Mesenchymal stem cell (in vitro differentiated cells and primary cell): ENCODE results near the gene G6PC3.

Source experiments
- DNase-seq: peaks from one replicate; pipeline ENCODE4 v3.0.0-alpha.2; 2013
- H2AFZ ChIP-seq: one replicate; pipeline ENCODE4 v1.6.1; 2013; ENCODE audit warnings: low read depth, mild to moderate bottlenecking, control low read depth, inconsistent platforms, low read length, moderate library complexity
- H2AK5ac ChIP-seq: 2 replicates; pipeline ENCODE4 v1.6.1; 2013; ENCODE audit warnings: low read length, moderate library complexity, mild to moderate bottlenecking, inconsistent platforms; ENCODE audit not compliant: severe bottlenecking
- H2BK120ac ChIP-seq: one replicate; pipeline ENCODE4 v1.6.1; 2013; ENCODE audit warnings: low read depth, mild to moderate bottlenecking, inconsistent platforms, low read length, moderate library complexity
- H2BK12ac ChIP-seq, 2 experiments: one replicate each; pipeline ENCODE4 v1.6.1; 2013; ENCODE audit warnings: inconsistent platforms in 2 of 2, low read length in 2 of 2, mild to moderate bottlenecking in 2 of 2, moderate library complexity in 2 of 2, control low read depth in 1 of 2
- H2BK15ac ChIP-seq: one replicate; pipeline ENCODE4 v1.6.1; 2013; ENCODE audit warnings: mild to moderate bottlenecking, low read depth, inconsistent platforms; ENCODE audit not compliant: poor library complexity, severe bottlenecking
- H2BK5ac ChIP-seq: 2 replicates; pipeline ENCODE4 v1.6.1; 2013; ENCODE audit warnings: low read depth, mild to moderate bottlenecking, low read length, control low read depth, inconsistent platforms; ENCODE audit not compliant: poor library complexity, severe bottlenecking
- H3K14ac ChIP-seq, 2 experiments: one replicate each; pipeline ENCODE4 v1.6.1; 2013; ENCODE audit warnings: inconsistent platforms in 2 of 2, low read length in 2 of 2, control low read depth in 1 of 2, mild to moderate bottlenecking in 1 of 2, moderate library complexity in 1 of 2
- H3K18ac ChIP-seq, 2 experiments: one replicate each; pipeline ENCODE4 v1.6.1; 2013; ENCODE audit warnings: inconsistent platforms in 2 of 2, low read length in 2 of 2, control low read depth in 1 of 2, low read depth in 1 of 2, mild to moderate bottlenecking in 1 of 2
- H3K23ac ChIP-seq, 2 experiments: one replicate each; pipeline ENCODE4 v1.6.1; 2013; ENCODE audit warnings: inconsistent platforms in 2 of 2, low read length in 2 of 2, mild to moderate bottlenecking in 2 of 2, moderate library complexity in 2 of 2, control low read depth in 1 of 2
- H3K27ac ChIP-seq: 2 replicates; pipeline ENCODE4 v1.5.1; 2013; ENCODE audit warnings: mild to moderate bottlenecking, moderate library complexity, low read length, control low read depth, inconsistent platforms; ENCODE audit not compliant: poor library complexity, severe bottlenecking
- H3K27me3 ChIP-seq, 2 experiments: 2 replicates each; pipeline versions ENCODE4 v1.6.1 to v1.7.0; 2013; ENCODE audit warnings: low read length in 2 of 2, mild to moderate bottlenecking in 2 of 2, moderate library complexity in 2 of 2, control low read depth in 1 of 2, inconsistent platforms in 1 of 2; ENCODE audit not compliant: control insufficient read depth in 1 of 2, insufficient read depth in 1 of 2
- H3K36me3 ChIP-seq, 2 experiments: 2 replicates each; pipeline versions ENCODE4 v1.6.1 to v1.7.0; 2013; ENCODE audit warnings: low read length in 2 of 2, control low read depth in 1 of 2, inconsistent platforms in 1 of 2, low read depth in 1 of 2, mild to moderate bottlenecking in 1 of 2; ENCODE audit not compliant: insufficient read depth in 2 of 2, control insufficient read depth in 1 of 2
- H3K4ac ChIP-seq, 2 experiments: one replicate each; pipeline ENCODE4 v1.6.1; 2013; ENCODE audit warnings: inconsistent platforms in 2 of 2, low read length in 2 of 2, mild to moderate bottlenecking in 2 of 2, moderate library complexity in 2 of 2, control low read depth in 1 of 2, low read depth in 1 of 2
- H3K4me1 ChIP-seq: 2 replicates; pipeline ENCODE4 v1.6.1; 2013; ENCODE audit warnings: low read depth, low read length, control low read depth; ENCODE audit not compliant: control insufficient read depth, insufficient read depth
- H3K4me2 ChIP-seq: 2 replicates; pipeline ENCODE4 v1.6.1; 2013; ENCODE audit warnings: low read length, mild to moderate bottlenecking, inconsistent platforms; ENCODE audit not compliant: poor library complexity, severe bottlenecking
- H3K4me3 ChIP-seq, 2 experiments: 2 replicates each; pipeline versions ENCODE4 v1.5.1 to v1.7.0; 2013; ENCODE audit warnings: low read length in 2 of 2, mild to moderate bottlenecking in 2 of 2, control low read depth in 1 of 2, low read depth in 1 of 2; ENCODE audit not compliant: insufficient read depth in 1 of 2
- H3K79me1 ChIP-seq: replicated peaks from 2 replicates; pipeline ENCODE4 v1.6.1; 2013; ENCODE audit warnings: mild to moderate bottlenecking, control low read depth, low read length, inconsistent platforms; ENCODE audit not compliant: poor library complexity, severe bottlenecking
- H3K9ac ChIP-seq: 2 replicates; pipeline ENCODE4 v1.7.0; 2013; ENCODE audit warnings: mild to moderate bottlenecking, low read length, moderate library complexity
- H3K9me3 ChIP-seq: 2 replicates; pipeline ENCODE4 v1.7.0; 2013; ENCODE audit warnings: mild to moderate bottlenecking, low read length; ENCODE audit not compliant: control insufficient read depth
- H4K8ac ChIP-seq: one replicate; pipeline ENCODE4 v1.6.1; 2013; ENCODE audit warnings: inconsistent platforms, mild to moderate bottlenecking, low read length, moderate library complexity
- H4K91ac ChIP-seq: one replicate; pipeline ENCODE4 v1.6.1; 2013; ENCODE audit warnings: mild to moderate bottlenecking, low read length, inconsistent platforms
- WGBS: methylation state at CpG from one replicate; pipeline ENCODE4 v1.1.7; 2013; ENCODE audit warnings: mixed read lengths; 5-methylcytosine and 5-hydroxymethylcytosine counted together

G6PC3 gene

DNA sequence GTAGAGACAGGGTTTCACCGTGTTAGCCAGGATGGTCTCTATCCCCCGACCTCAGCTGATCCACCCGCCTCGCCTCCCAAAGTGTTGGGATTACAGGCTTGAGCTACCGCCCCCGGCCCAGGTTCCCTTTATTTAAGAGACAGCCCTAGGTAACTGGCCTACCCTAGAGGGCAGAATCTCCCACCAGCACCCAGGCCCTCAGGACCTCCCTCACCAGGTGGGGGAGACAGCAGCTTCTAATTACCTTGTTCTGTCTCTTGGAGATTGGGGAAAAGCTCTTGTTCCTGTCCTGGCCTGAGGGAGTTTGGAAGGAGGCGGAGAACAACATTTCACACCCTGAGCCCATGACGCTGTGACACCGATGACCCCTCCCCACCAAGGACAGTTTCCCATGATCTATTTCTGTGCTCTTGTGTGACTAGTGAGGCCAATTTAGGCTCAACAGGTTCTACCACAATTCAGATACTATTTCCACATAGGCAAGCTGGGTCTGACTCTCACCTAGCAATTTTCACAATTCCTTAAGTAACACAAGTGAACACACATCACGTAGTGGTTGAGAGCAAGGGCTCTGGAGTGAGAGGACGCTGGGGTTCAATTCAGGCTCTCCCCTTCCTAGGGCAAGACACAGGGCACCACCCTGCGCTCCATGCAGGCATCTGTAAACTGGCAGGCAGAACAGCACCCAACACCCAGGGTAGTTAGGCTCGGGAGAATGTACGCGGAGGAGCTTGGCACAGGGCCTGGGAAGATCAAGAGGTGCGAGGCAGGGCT, 32.5 kb downstream of the G6PC3 start:
- no peaks in the 10 kb centered on the region for H3K27me3 ChIP-seq
- no peak overlapping the region for H2AFZ ChIP-seq
- H4K8ac ChIP-seq: no peak overlapping the region
- no peak overlapping the region for H2AK5ac ChIP-seq
- WGBS: 83% methylated on average over 15 of the region's 16 CpGs
- H4K91ac ChIP-seq: no peak overlapping the region
- H3K4me1 ChIP-seq: peaks cover 16% of the 10 kb centered on the region
- H3K36me3 ChIP-seq: peaks cover 13 to 26% of the 10 kb centered on the region in 2 experiments
- no peak overlapping the region for H3K27ac ChIP-seq
- H3K4me2 ChIP-seq: no peak overlapping the region
- no peaks in the 10 kb centered on the region for H3K9me3 ChIP-seq
- peaks cover 31% of the 10 kb centered on the region for H3K79me1 ChIP-seq
- no peak for DNase-seq
- H3K23ac ChIP-seq: no peak overlapping the region
- H2BK12ac ChIP-seq: no peak overlapping the region
- H2BK15ac ChIP-seq: no peak overlapping the region
- no peak overlapping the region for H2BK5ac ChIP-seq
- H3K9ac ChIP-seq: no peak overlapping the region
- H2BK120ac ChIP-seq: no peak overlapping the region
- H3K4ac ChIP-seq: peak overlapping the region in 1 of 2 experiments; percentile 35
- no peak overlapping the region for H3K4me3 ChIP-seq
- no peak overlapping the region for H3K14ac ChIP-seq
- H3K18ac ChIP-seq: no peak overlapping the region

- 82% methylated on average over 3 of the region's 3 CpGs for WGBS
- no peak overlapping the region for H3K14ac ChIP-seq
- H2BK15ac ChIP-seq: no peak overlapping the region
- H3K23ac ChIP-seq: no peak overlapping the region
- no peak overlapping the region for H2AK5ac ChIP-seq
- no peak overlapping the region for H2BK5ac ChIP-seq
- DNase-seq: no peak
- no peak overlapping the region for H3K4me2 ChIP-seq
- H3K4ac ChIP-seq: no peak overlapping the region
- no peak overlapping the region for H4K91ac ChIP-seq
- H3K36me3 ChIP-seq: peaks cover 10 to 26% of the 10 kb centered on the region in 2 experiments
- H3K18ac ChIP-seq: no peak overlapping the region
- H3K9me3 ChIP-seq: no peaks in the 10 kb centered on the region
- no peak overlapping the region for H3K4me3 ChIP-seq
- peak overlapping the region; percentile 22 to 72 for H2BK12ac ChIP-seq
- H3K27me3 ChIP-seq: no peaks in the 10 kb centered on the region
- H3K4me1 ChIP-seq: peaks cover 38% of the 10 kb centered on the region
- H2AFZ ChIP-seq: no peak overlapping the region
- peak overlapping the region; percentile 40 for H4K8ac ChIP-seq
- H2BK120ac ChIP-seq: no peak overlapping the region
- no peak overlapping the region for H3K27ac ChIP-seq
- peaks cover 33% of the 10 kb centered on the region for H3K79me1 ChIP-seq
- no peak overlapping the region for H3K9ac ChIP-seq
Measured at GRCh38 chr17:44105483-44105882, 34.9 kb downstream of the G6PC3 start.

DNA sequence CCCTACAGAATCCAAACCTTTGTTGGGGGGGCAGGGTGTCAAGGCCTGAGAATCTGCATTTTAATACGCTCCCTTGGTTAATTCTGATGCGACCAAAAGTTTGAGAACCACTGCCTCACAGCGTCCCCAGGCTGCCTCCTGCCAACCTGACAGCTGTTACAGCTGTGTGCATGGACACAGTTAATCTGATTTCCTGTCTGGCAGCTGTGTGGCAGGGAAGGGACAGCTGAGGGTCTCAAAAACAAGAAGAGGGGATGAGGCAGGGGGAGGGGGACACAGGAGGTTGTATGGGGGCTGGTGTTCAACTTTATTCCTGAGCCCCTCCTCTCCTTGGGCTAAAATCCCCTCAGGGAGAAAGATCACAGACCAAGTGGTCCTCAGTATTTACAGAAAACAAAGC, 35.4 kb downstream of the G6PC3 start:
- H3K27me3 ChIP-seq: no peaks in the 10 kb centered on the region
- no peak overlapping the region for H3K27ac ChIP-seq
- H3K14ac ChIP-seq: no peak overlapping the region
- H3K4me1 ChIP-seq: peaks cover 42% of the 10 kb centered on the region
- no peak overlapping the region for H2BK5ac ChIP-seq
- H3K4ac ChIP-seq: no peak overlapping the region
- no peak overlapping the region for H2AK5ac ChIP-seq
- no peak overlapping the region for H3K4me3 ChIP-seq
- no peaks in the 10 kb centered on the region for H3K9me3 ChIP-seq
- no peak overlapping the region for H4K91ac ChIP-seq
- peaks cover 10 to 26% of the 10 kb centered on the region in 2 experiments for H3K36me3 ChIP-seq
- peak overlapping the region; percentile 60 for H2BK15ac ChIP-seq
- WGBS: 30% methylated on average over 3 of the region's 3 CpGs
- H4K8ac ChIP-seq: no peak overlapping the region
- H3K18ac ChIP-seq: peak overlapping the region in 1 of 2 experiments; percentile 68
- peaks cover 35% of the 10 kb centered on the region for H3K79me1 ChIP-seq
- H3K9ac ChIP-seq: no peak overlapping the region
- no peak overlapping the region for H2AFZ ChIP-seq
- H2BK12ac ChIP-seq: peak overlapping the region in 1 of 2 experiments; percentile 14
- H2BK120ac ChIP-seq: no peak overlapping the region
- H3K4me2 ChIP-seq: no peak overlapping the region
- DNase-seq: no peak
- no peak overlapping the region for H3K23ac ChIP-seq

GRCh38 chr17:44106801-44107200, 36.3 kb downstream of the G6PC3 start:
- H2BK15ac ChIP-seq: no peak overlapping the region
- H2BK120ac ChIP-seq: no peak overlapping the region
- no peak overlapping the region for H3K9ac ChIP-seq
- no peak overlapping the region for H3K4ac ChIP-seq
- no peak overlapping the region for H3K27ac ChIP-seq
- no peak overlapping the region for H3K14ac ChIP-seq
- no peak overlapping the region for H4K91ac ChIP-seq
- H3K18ac ChIP-seq: no peak overlapping the region
- no peak overlapping the region for H2AFZ ChIP-seq
- no peak overlapping the region for H3K4me3 ChIP-seq
- H4K8ac ChIP-seq: no peak overlapping the region
- no peak overlapping the region for H2BK5ac ChIP-seq
- H3K4me2 ChIP-seq: no peak overlapping the region
- WGBS: 99% methylated on average over 4 of the region's 4 CpGs
- H3K27me3 ChIP-seq: no peaks in the 10 kb centered on the region
- no peak overlapping the region for H2BK12ac ChIP-seq
- H2AK5ac ChIP-seq: no peak overlapping the region
- DNase-seq: no peak
- H3K23ac ChIP-seq: no peak overlapping the region
- H3K79me1 ChIP-seq: peaks cover 37% of the 10 kb centered on the region
- H3K36me3 ChIP-seq: peaks cover 10 to 23% of the 10 kb centered on the region in 2 experiments
- peaks cover 47% of the 10 kb centered on the region for H3K4me1 ChIP-seq
- H3K9me3 ChIP-seq: no peaks in the 10 kb centered on the region
